GM19099 (cell line): Measurements from ENCODE around the gene PTPN13.

ENCODE experiments used
- POLR2A ChIP-seq: IDR thresholded peaks from 3 replicates; pipeline ENCODE4 v1.6.1; 2011; ENCODE audit warnings: low read depth; ENCODE audit not compliant: insufficient read length; ENCODE audit errors: extremely low read depth

Gene PTPN13

DNA sequence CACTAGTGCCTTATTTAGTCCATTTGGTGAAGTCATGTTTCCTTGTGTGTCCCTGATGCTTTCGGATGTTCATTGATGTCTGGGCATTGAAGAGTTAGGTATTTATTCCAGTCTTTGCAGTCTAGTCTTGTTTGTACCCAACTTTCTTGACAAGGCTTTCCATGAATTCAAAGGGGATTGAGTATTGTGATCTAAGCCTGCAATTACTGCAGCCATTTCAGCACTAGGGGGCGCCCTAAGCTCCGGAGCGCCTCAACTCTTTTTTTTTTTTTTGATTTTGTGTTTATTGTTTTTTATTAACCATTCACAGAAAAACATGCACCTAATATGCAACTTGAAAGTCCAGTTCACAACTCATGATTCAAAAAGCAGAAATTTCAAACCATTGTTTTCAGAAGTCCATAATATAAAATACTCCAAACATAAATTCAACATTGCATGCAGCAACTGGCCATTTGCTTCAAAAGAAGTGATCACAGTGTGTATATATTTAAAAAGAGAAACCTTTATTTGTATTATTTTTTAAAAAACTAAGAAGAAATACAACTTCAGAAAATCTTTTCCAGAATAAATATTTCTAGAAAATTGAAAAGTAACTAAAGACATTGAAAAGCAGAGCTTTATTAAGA is 59.2 kb downstream of the PTPN13 start:
- TF ChIP-seq POLR2A, result no peak

DNA sequence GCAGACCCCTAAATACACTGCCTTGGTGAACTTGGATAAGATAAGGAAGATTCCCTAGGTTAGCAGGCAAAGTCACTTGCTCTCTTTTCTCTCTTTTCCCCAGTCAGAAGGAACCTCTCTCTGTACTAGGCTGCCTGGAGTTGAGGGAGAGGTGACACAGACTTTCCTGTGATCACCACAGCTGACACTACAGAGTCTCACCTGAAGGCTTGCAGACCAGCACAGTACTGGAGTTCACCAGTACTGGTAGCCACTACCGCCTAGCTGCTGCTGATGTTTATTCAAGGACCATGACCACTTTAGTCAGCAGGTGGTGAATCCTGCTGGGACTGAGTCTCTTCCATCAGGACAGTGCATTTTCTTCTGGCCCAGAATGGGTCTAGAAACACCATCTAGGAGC is 63.3 kb downstream of the PTPN13 start:
- TF ChIP-seq POLR2A, result no peak

DNA sequence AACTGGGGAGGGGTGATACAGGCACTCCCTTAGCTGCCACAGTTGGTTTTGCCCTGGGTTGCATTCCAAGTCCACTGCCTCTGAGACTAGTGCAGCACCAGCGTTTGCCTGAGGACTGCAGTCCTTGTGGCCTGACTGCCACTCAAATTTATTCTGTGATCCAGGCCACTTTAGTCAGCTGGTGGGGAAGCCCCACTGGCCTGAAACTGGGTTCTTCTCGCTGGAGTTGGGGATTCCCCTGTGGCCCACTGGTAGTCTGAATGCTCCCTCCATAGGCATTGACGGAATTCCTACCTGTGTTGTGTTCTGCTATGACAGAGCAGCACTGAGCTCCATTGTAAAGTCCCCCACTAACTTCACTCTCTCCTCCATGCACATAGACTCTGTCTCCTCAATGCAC is 63.8 kb downstream of the PTPN13 start:
- no peak for TF ChIP-seq POLR2A

DNA sequence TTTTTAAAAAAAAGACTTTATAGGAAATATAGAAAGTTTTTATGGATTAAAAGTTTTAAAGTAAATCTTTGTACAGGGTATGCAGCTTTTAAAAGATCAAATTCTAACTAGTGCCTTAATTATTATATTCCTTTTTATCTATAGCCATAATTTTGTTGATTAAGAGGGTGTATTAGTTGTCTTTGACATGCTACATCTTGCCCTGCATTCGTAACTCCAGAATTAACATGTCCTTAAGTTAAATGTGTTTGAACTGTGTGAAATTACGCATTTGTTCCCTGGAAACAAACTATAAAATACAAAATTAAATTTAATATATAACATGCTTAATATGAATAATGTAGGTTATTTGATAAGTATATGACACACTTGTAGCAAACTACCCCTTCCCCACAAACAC is 66.3 kb downstream of the PTPN13 start:
- no peak for TF ChIP-seq POLR2A

DNA sequence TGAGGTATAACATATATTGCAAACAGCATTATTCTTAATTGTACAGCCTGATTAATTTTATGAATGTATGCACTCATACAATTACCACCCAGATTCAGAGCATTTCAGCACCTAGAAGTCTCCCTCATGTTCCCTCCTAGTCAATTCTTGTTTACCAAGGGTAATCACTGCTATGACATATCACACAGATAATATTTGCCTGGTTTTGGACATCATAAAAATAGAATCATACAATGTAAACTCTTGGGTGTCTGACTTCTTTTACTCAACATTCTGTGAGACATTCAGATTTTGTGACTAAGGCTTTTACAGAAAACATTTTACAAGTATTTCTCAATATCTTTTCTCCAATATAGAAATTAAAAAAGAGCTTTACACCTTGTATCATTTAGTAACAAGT is 66.9 kb downstream of the PTPN13 start:
- no peak for TF ChIP-seq POLR2A

DNA sequence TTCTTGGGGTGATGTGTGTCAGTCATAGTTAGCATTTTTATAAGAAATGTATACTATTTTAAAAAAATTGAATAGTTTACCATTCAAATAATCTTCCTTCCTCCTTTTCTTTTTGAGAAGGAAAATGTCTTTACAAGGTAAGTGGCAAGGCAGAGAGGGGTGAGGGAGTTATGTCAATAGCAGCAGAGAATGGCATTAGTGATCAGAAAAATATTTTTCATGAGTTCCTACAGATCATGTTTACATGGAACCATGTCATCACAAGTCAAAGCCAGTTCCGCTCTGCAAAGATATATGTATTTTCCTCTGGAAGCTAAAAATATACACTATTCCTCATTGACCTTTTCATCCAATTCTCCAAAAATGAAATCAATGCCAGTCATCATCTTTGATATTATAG is 67.3 kb downstream of the PTPN13 start:
- TF ChIP-seq POLR2A, result no peak

DNA sequence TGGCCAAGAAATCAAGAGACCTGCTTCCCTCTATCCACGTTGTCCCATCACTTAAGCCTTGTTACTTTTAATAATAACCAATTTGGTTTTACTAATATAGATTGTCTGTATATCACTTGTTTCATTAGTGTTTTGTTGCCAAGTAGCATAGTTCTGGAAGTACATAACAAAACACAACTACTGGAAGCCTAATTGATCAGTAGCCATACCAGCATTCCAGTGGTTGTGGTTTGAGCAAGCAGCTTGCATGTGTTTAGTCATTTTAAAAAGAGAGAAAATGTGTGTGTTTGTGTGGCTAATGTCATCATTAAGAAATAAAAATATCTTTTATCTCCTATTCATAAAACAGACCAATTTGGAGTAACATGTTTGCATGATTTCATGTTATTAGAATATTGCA is 70.8 kb downstream of the PTPN13 start:
- TF ChIP-seq POLR2A, result no peak

DNA sequence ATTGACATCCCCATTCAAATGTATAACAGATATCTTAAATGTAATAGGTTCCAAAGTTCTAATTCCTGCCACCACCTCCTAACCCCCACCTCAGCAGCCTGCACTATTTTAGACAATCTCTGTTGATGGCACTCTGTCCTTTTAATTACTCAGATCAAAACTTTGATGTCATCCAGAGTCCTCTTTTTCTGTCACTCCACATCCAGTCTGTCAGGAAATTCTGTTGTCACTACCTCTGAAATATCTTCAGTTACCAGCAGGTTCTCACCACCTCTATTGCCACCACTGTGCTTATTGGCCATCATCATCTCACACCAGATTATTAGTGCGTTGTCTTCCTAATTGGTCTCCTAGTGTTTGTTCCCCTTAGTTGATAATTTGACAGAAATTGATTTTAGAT is 76.2 kb downstream of the PTPN13 start:
- TF ChIP-seq POLR2A, result no peak

DNA sequence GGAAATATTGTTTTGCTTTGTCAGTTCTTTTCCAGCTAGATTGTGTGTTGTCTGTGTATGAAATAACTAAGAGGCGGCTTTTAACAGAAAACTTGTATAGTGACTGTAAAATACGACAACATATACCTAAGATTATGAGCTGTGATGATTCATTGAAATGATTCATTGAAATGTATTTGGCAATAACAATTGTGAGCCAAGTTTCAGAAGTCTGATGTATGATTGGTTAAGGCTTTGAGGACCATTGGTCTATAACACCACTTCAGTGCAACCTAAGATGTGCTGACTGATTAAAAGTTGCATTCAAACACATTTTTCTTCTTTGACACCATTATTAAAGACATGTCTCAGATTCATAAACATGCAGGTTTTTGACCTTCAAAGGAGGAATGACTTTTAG is 76.6 kb downstream of the PTPN13 start:
- no peak for TF ChIP-seq POLR2A

DNA sequence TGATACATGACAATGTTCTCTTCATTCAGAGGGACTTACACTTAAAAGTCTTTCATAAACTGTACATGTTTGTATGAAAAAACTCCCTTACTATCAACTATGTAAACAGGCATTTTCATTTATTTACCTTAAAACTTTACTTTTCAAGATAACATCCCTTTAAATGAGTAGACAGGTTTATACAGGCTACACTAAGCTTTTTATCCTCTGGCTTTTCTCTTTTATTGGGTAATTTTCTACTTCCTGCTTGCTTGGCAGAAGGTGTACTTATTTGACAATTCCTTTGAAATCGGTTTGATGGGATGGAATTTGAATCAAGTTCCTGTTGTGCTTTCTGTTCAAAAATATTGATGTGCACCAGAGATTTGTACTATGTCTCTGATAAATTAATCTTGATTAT is 81.4 kb downstream of the PTPN13 start:
- no peak for TF ChIP-seq POLR2A

DNA sequence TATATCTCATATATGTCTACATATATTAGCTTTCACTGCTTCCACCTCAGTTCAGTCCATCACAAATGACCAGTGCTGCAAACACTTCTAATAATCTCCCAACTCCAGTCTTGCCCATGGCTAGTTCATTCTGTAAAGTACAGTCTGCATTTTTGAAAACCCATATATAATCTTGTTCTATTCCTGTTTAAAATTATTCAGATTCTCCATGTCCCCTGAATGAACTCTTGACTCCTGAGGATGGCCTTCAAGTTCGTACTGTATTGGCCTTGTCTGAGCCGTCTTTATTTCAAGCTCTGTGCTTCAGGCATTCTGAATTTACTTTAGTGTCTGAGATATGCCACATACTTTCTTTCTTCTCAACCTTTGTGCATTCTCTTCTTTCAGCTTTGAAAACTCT is 84.7 kb downstream of the PTPN13 start:
- TF ChIP-seq POLR2A, result no peak

DNA sequence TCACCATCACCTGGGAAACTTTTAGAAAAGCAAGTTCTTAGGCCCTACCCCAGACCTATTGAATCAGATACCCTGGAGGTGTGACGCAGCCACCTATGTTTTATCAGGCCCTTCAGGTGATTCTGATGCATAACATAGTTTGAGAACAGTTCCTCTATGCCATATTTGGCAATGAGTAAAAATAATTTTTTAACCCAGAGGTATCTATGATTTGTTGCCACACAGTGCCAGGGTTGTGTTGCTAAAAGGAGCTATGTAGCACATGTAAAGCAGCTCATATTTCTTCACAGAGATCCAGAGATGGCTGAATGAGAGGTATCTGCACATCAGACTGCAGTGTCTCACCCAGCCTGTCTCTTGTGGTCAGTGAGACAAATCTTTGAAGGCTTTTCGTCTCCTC is 85.3 kb downstream of the PTPN13 start:
- TF ChIP-seq POLR2A, result no peak

DNA sequence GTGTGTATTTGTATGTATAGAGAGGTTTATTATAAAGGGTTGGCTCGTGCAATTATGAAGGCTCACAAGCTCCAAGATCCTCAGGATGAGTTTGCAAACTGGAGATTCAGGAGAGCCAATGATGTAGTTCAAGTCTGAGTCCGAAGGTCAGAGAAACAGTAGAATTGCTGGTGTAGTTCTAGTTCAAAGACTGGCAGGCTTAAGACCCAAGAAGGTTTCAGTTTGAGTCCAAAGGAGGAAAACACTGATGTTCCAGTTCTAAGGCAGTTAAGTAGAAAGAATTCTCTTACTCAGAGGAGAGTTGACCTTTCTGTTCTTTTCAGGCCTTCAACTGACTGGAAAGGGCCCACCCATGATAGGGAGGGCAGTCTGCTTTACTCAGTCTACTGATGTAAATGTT is 89.1 kb downstream of the PTPN13 start:
- TF ChIP-seq POLR2A, result no peak

DNA sequence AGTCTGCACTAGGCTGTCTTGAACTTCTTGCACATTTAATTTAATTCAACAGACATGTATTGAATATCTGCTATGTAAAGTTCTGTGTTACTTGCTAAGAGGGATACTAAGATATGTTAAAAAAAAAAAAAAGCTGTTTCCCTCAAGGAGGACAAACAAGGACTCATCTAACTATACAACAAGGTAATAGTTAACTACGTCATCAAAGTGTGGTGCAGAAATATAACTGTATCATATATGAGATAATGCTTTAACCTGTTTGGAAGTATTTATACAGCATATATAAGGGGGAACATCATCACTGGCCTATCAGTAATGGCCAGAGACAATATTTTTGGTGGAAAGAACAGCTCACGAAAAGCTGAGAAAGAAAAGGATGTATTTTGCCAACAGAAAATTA is 89.9 kb downstream of the PTPN13 start:
- TF ChIP-seq POLR2A, result no peak

DNA sequence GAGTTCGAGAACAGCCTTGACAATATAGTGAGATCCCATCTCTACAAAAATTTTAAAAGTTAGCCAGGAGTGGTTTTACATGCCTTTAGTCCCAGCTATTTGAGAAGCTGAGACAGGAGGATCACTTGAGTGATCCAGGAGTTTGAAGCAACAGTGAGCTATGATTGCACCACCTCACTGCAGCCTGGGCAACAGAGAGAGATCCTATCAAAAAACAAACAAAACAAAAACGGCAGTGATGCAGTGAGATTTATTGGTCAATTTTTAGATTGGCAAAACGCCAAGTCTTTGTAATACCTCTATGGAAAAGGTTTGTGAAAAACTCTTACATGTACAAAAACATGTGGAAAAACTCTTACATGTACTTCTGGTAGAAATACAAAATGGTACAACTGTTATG is 91.3 kb downstream of the PTPN13 start:
- no peak for TF ChIP-seq POLR2A

DNA sequence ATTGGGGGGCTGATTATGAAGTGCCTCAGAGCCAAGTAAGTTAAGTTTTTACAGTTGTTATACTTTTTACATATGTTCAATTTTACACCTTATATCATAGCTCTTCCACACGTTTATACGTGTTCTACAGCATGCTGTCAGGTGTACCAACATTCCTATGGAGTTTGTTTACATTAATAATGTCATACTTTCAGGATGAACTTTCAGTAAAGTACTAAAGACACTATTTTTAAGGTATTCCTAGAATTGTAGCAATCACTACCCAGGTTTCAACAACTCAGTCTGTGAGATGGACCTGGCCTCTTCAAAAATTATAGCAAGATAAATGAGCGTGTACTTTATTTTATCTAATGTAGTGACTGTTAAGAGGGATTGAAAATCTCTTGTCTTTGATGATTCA is 92.6 kb downstream of the PTPN13 start:
- no peak for TF ChIP-seq POLR2A

DNA sequence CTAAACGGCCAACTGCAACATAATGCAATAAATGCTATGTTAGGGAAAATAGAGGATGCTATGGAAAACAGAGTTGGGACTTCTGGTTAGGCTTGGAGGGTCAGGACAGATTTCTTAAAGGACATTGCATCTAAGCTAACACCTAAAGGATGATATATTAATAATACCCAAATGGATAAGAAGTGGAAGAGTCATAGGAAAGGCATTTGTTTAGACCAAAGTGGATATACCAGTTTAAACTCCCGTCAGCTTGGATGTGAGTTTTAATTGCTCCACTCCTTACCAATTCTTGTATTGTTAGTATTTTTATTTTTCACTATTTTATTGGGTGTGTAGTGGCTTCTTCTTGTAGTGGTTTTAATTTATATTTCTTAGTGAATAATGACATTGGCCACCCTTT is 93.9 kb downstream of the PTPN13 start:
- TF ChIP-seq POLR2A, result no peak
